Karpas-422 (cell line): ENCODE measurements around the gene SESN3. TPM values are rescaled to one million over a fixed set of nuclear protein-coding genes. Genes with fewer than 3 reads are reported as not detected.
"Not testable (repeated sequence)": the region's sequence is repeated elsewhere in the genome, so short reads cannot be mapped to it uniquely, and the experiment has no call there.

Experiments used
- DNase-seq: peaks from one replicate; pipeline ENCODE4 v3.0.0-alpha.2; 2015
- H2AFZ ChIP-seq: fragments of 200-600 bp; sonication (generic); 2 replicates; pipeline ENCODE4 v1.6.1; 2014; ENCODE audit warnings: antibody characterized with exemption, low read length, mixed read lengths
- H3K27ac ChIP-seq: fragments of 200-600 bp; sonication (generic); 2 replicates; pipeline ENCODE4 v1.5.1; 2014; ENCODE audit warnings: mild to moderate bottlenecking, low read length, moderate library complexity
- H3K27me3 ChIP-seq: fragments of 200-600 bp; sonication (generic); 2 replicates; pipeline ENCODE4 v1.6.1; 2014; ENCODE audit warnings: low read length, mixed read lengths
- H3K36me3 ChIP-seq: fragments of 200-600 bp; sonication (generic); 2 replicates; pipeline ENCODE4 v1.6.1; 2014; ENCODE audit warnings: low read length, mixed read lengths; ENCODE audit not compliant: insufficient read depth
- H3K4me1 ChIP-seq: fragments of 200-600 bp; sonication (generic); 2 replicates; pipeline ENCODE4 v1.6.1; 2014; ENCODE audit warnings: mild to moderate bottlenecking, low read length, mixed read lengths
- H3K4me2 ChIP-seq: fragments of 200-600 bp; sonication (generic); 2 replicates; pipeline ENCODE4 v1.6.1; 2014; ENCODE audit warnings: low read length, low read depth, mild to moderate bottlenecking; ENCODE audit not compliant: poor library complexity, severe bottlenecking
- H3K4me3 ChIP-seq: fragments of 200-600 bp; sonication (generic); 2 replicates; pipeline ENCODE4 v1.5.1; 2014; ENCODE audit warnings: mild to moderate bottlenecking, antibody characterized with exemption, low read length, mixed read lengths
- H3K79me2 ChIP-seq: fragments of 200-600 bp; sonication (generic); 2 replicates; pipeline ENCODE4 v1.6.1; 2014; ENCODE audit warnings: mild to moderate bottlenecking, low read length, mixed read lengths
- H3K9ac ChIP-seq: fragments of 200-600 bp; sonication (generic); 2 replicates; pipeline ENCODE4 v1.6.0; 2014; ENCODE audit warnings: low read length
- H3K9me2 ChIP-seq: fragments of 200-600 bp; sonication (generic), shearing (Covaris generic); replicated peaks from 2 replicates; pipeline ENCODE4 v1.6.0; 2014; ENCODE audit warnings: mild to moderate bottlenecking, low read length, moderate library complexity; ENCODE audit not compliant: insufficient read depth
- H3K9me3 ChIP-seq: fragments of 300-700, 200-600 bp; sonication (generic); 2 replicates; pipeline ENCODE4 v1.6.1; 2014; ENCODE audit warnings: low read length, mixed read lengths
- H4K20me1 ChIP-seq: fragments of 200-600 bp; sonication (generic); 2 replicates; pipeline ENCODE4 v1.6.1; 2014; ENCODE audit warnings: mild to moderate bottlenecking, antibody characterized with exemption, low read length, low read depth; ENCODE audit not compliant: insufficient read depth
- total RNA-seq: library from RNA; depleted of rRNA; stranded (reverse); fragments of >200 nt; shearing (Covaris generic); gene quantifications from 2 replicates; pipeline ENCODE4 v1.2.3, GENCODE V29; 2014; ENCODE audit warnings: low replicate concordance

The SESN3 gene
- total RNA-seq, 1 experiment from 2014 or later, result 58.9 TPM

DNA sequence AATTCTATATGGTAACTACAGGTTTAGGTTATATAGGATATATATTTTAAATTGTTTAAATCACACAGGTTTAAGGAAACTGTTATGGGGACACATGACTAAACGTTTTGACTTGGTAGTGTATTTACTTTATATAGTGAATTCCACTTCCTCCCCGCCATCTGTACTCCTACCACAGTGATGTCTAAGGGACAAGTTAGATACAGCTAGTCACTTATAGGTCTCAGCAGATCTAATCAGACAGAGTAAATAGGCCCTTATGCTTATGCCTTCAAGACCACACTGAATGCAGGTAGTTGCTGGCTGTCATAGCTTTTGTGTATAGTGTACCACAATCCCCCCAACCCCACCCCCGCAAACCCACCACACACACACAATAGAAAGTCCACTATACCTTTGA is 8.2 kb downstream of the SESN3 start:
- peaks cover 10% of the 10 kb centered on the region for H3K79me2 ChIP-seq
- no peak overlapping the region for H3K27ac ChIP-seq
- H3K4me1 ChIP-seq, result no peaks in the 10 kb centered on the region

GRCh38 chr11:95219599-95219998 is 11.4 kb downstream of the SESN3 start:
- H3K27ac ChIP-seq, result no peak overlapping the region
- H3K4me2 ChIP-seq, result no peak overlapping the region
- no peaks in the 10 kb centered on the region for H3K36me3 ChIP-seq
- H4K20me1 ChIP-seq, result peaks cover 30% of the 10 kb centered on the region
- no peaks in the 10 kb centered on the region for H3K4me1 ChIP-seq
- H3K9ac ChIP-seq, result no peak overlapping the region
- H3K4me3 ChIP-seq, result no peak overlapping the region
- H2AFZ ChIP-seq, result no peak overlapping the region
- H3K79me2 ChIP-seq, result 0 out of 2 replicates have a peak, but pooled peaks cover 6% of the 10 kb centered on the region
- DNase-seq, result no peak
- no peaks in the 10 kb centered on the region for H3K9me3 ChIP-seq
- H3K27me3 ChIP-seq, result no peaks in the 10 kb centered on the region
- H3K9me2 ChIP-seq, result 0 out of 2 replicates have a peak, but pooled peaks cover 7% of the 10 kb centered on the region

More for the DNA sequence above, 8.2 kb downstream of the SESN3 start:
- Histone ChIP-seq H2AFZ (no peak overlapping the region), H4K20me1 (peaks cover 27% of the 10 kb centered on the region), H3K4me3 (no peak overlapping the region), H3K27me3 (no peaks in the 10 kb centered on the region), H3K4me2 (no peak overlapping the region), H3K9me2 (0 out of 2 replicates have a peak, but pooled peaks cover 7% of the 10 kb centered on the region), H3K36me3 (no peaks in the 10 kb centered on the region), H3K9me3 (no peaks in the 10 kb centered on the region), H3K9ac (no peak overlapping the region)
- DNase-seq, result no peak

GRCh38 chr11:95218149-95218548 is 12.9 kb downstream of the SESN3 start:
- Histone ChIP-seq H4K20me1 (peaks cover 24% of the 10 kb centered on the region), H3K4me1 (peaks cover 12% of the 10 kb centered on the region), H3K79me2 (0 out of 2 replicates have a peak, but pooled peaks cover 3% of the 10 kb centered on the region), H3K4me3 (no peak overlapping the region), H3K9ac (no peak overlapping the region), H3K36me3 (no peaks in the 10 kb centered on the region), H3K27me3 (no peaks in the 10 kb centered on the region), H3K9me3 (no peaks in the 10 kb centered on the region), H2AFZ (no peak overlapping the region), H3K27ac (no peak overlapping the region), H3K4me2 (no peak overlapping the region), H3K9me2 (0 out of 2 replicates have a peak, but pooled peaks cover 7% of the 10 kb centered on the region)
- no peak for DNase-seq

DNA sequence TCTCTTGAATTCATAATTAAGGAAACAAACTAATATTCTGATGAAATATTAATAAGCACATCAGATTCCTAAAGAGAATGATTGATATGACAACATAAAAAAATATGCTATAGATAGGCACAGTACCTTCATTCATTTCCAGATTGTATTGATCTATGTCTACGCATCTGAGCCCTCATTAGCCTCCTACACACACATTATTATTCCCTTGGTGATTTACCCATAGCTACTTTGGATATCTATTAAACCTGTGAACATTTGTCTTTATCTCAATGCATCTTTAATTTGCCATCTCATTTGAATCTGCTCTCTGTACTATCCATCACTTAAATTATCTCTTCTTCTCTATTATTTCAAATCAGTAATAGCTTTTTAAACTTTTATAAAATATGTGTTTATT is 18.4 kb downstream of the SESN3 start:
- Histone ChIP-seq H3K79me2 (no peaks in the 10 kb centered on the region), H4K20me1 (peaks cover 17% of the 10 kb centered on the region), H3K36me3 (no peaks in the 10 kb centered on the region)

GRCh38 chr11:95209535-95209934 is 21.5 kb downstream of the SESN3 start:
- not testable (repeated sequence) for H3K27me3 ChIP-seq, H3K79me2 ChIP-seq, H3K9me2 ChIP-seq, H3K9me3 ChIP-seq, H3K27ac ChIP-seq, DNase-seq, H3K9ac ChIP-seq, H2AFZ ChIP-seq, H3K36me3 ChIP-seq, H3K4me2 ChIP-seq, H3K4me3 ChIP-seq
- peaks cover 16% of the 10 kb centered on the region for H4K20me1 ChIP-seq
- peaks cover 18% of the 10 kb centered on the region for H3K4me1 ChIP-seq

More for the DNA sequence above, 18.4 kb downstream of the SESN3 start:
- Histone ChIP-seq H3K4me3 (no peak overlapping the region), H3K27ac (no peak overlapping the region), H3K9me2 (no peaks in the 10 kb centered on the region), H3K4me1 (peaks cover 18% of the 10 kb centered on the region), H3K9me3 (no peaks in the 10 kb centered on the region), H3K9ac (no peak overlapping the region), H3K4me2 (no peak overlapping the region), H2AFZ (no peak overlapping the region), H3K27me3 (no peaks in the 10 kb centered on the region)
- no peak for DNase-seq

- Histone ChIP-seq H4K20me1 (peaks cover 25% of the 10 kb centered on the region), H3K9me3 (no peaks in the 10 kb centered on the region), H3K4me1 (no peaks in the 10 kb centered on the region), H3K4me3 (no peak overlapping the region), H3K27ac (no peak overlapping the region), H3K36me3 (no peaks in the 10 kb centered on the region), H3K9ac (no peak overlapping the region), H3K4me2 (no peak overlapping the region), H3K27me3 (no peaks in the 10 kb centered on the region), H3K9me2 (no peaks in the 10 kb centered on the region), H3K79me2 (no peaks in the 10 kb centered on the region), H2AFZ (no peak overlapping the region)
- no peak for DNase-seq
Observed at GRCh38 chr11:95200781-95201457, 30.1 kb downstream of the SESN3 start.

GRCh38 chr11:95195831-95196230 is 35.2 kb downstream of the SESN3 start:
- no peak for DNase-seq
- Histone ChIP-seq H4K20me1 (0 out of 2 replicates have a peak, but pooled peaks cover 7% of the 10 kb centered on the region), H3K4me2 (no peak overlapping the region), H3K79me2 (no peaks in the 10 kb centered on the region), H3K9me2 (0 out of 2 replicates have a peak, but pooled peaks cover 6% of the 10 kb centered on the region), H3K9ac (no peak overlapping the region), H3K9me3 (no peaks in the 10 kb centered on the region), H3K4me3 (no peak overlapping the region), H3K27ac (no peak overlapping the region), H3K27me3 (no peaks in the 10 kb centered on the region), H3K36me3 (no peaks in the 10 kb centered on the region), H3K4me1 (no peaks in the 10 kb centered on the region), H2AFZ (no peak overlapping the region)

GRCh38 chr11:95193541-95193940 is 37.5 kb downstream of the SESN3 start:
- Histone ChIP-seq H4K20me1 (0 out of 2 replicates have a peak, but pooled peaks cover 7% of the 10 kb centered on the region), H3K27ac (no peak overlapping the region), H3K9me3 (no peaks in the 10 kb centered on the region), H2AFZ (no peak overlapping the region), H3K4me3 (no peak overlapping the region), H3K9me2 (0 out of 2 replicates have a peak, but pooled peaks cover 6% of the 10 kb centered on the region), H3K79me2 (no peaks in the 10 kb centered on the region), H3K36me3 (0 out of 2 replicates have a peak, but pooled peaks cover 7% of the 10 kb centered on the region), H3K9ac (no peak overlapping the region), H3K4me2 (no peak overlapping the region), H3K27me3 (no peaks in the 10 kb centered on the region), H3K4me1 (no peaks in the 10 kb centered on the region)
- no peak for DNase-seq
